SK-N-MC (cell line): ENCODE results near the gene POC1A.

Experiments
- EZH2 ChIP-seq: fragments of 200-600 bp; sonication (generic); IDR thresholded peaks from one replicate; pipeline ENCODE4 v1.6.1; 2017; ENCODE audit warnings: antibody characterized with exemption
- POLR2AphosphoS5 ChIP-seq: IDR thresholded peaks from 2 replicates; pipeline ENCODE4 v1.6.1; 2012; ENCODE audit warnings: mild to moderate bottlenecking, low read depth, low read length, borderline replicate concordance

DNA sequence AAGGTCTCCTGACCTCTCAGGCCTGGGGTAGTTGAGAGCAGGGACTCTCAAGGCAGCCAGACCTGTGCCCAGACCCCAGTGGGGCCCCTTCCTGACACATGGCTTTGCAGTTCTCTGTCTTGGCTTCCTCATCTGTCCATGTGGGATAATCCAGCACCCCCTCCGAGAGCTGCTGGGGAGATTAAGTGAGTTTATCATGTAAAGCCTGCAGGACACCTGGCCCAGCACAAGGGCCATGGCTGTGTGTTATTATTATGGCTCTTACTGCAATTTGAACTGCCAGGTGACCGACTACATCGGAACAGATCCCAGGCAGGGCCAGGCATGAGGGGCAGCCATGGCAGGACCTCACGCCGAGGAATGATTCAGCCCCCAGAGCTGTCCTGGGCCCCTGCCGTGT is 110.5 kb downstream of the POC1A start:
- TF ChIP-seq POLR2AphosphoS5: no peak
- TF ChIP-seq EZH2: no peak
